DND-41 (cell line): Measurements from ENCODE around the gene MAN1A1.

Experiments used
- ATAC-seq: fragments of 200-7000 bp; cut with Tn5 transposase; 3 replicates; pipeline ENCODE4 v1.9.1; 2021; ENCODE audit warnings: low read depth; ENCODE audit not compliant: insufficient read depth
- DNase-seq: peaks from one replicate; pipeline ENCODE4 v3.0.0-alpha.2; 2020
- H2AFZ ChIP-seq: 2 replicates; pipeline ENCODE4 v1.6.0; 2012; ENCODE audit warnings: low read depth, low read length
- H3K27ac ChIP-seq: 2 replicates; pipeline ENCODE4 v1.5.1; 2012; ENCODE audit warnings: low read length, inconsistent platforms
- H3K27me3 ChIP-seq: fragments of 200-600 bp; sonication (generic); 2 replicates; pipeline ENCODE4 v1.6.0; 2012; ENCODE audit warnings: low read length, mild to moderate bottlenecking, inconsistent platforms; ENCODE audit not compliant: insufficient read depth, poor library complexity
- H3K36me3 ChIP-seq: 2 replicates; pipeline ENCODE4 v1.5.1; 2012; ENCODE audit warnings: low read length, inconsistent platforms; ENCODE audit not compliant: insufficient read depth
- H3K4me1 ChIP-seq: 2 replicates; pipeline ENCODE4 v1.5.1; 2012; ENCODE audit warnings: mild to moderate bottlenecking, low read length; ENCODE audit not compliant: insufficient read depth
- H3K4me2 ChIP-seq: 2 replicates; pipeline ENCODE4 v1.6.0; 2012; ENCODE audit warnings: mild to moderate bottlenecking, moderate library complexity, low read length, inconsistent platforms; ENCODE audit not compliant: insufficient read depth
- H3K4me3 ChIP-seq, 2 experiments: fragments of 200-600 bp in 1 of 2; shearing (Covaris generic) in 1 of 2; 2 replicates each; pipeline ENCODE4 v1.5.1; 2012 to 2016; ENCODE audit warnings: inconsistent platforms in 2 of 2, low read length in 2 of 2, mild to moderate bottlenecking in 2 of 2, low read depth in 1 of 2, moderate library complexity in 1 of 2
- H3K79me2 ChIP-seq: 2 replicates; pipeline ENCODE4 v1.6.0; 2012; ENCODE audit warnings: low read length, inconsistent platforms; ENCODE audit not compliant: insufficient read depth
- H3K9ac ChIP-seq: 2 replicates; pipeline ENCODE4 v1.6.0; 2012; ENCODE audit warnings: low read depth, mild to moderate bottlenecking, inconsistent platforms, low read length, moderate library complexity
- H3K9me3 ChIP-seq: 2 replicates; pipeline ENCODE4 v1.5.1; 2012; ENCODE audit warnings: low read length, moderate library complexity, mild to moderate bottlenecking, inconsistent platforms; ENCODE audit not compliant: insufficient read depth, severe bottlenecking
- H4K20me1 ChIP-seq: 2 replicates; pipeline ENCODE4 v1.6.0; 2012; ENCODE audit warnings: low read length; ENCODE audit not compliant: insufficient read depth
- EZH2 ChIP-seq: IDR thresholded peaks from 3 replicates; pipeline ENCODE4 v1.6.1; 2012; ENCODE audit warnings: borderline replicate concordance, low read depth, mild to moderate bottlenecking, moderate library complexity, low read length, inconsistent platforms; ENCODE audit not compliant: severe bottlenecking
- TF ChIP-seq, protein P1 (sequence below): IDR thresholded peaks from 2 replicates; pipeline ENCODE4 v1.5.1; 2012; ENCODE audit warnings: borderline replicate concordance, low read length, moderate library complexity, mild to moderate bottlenecking; ENCODE audit not compliant: poor library complexity, severe bottlenecking; ENCODE audit errors: extremely low read depth

Gene MAN1A1

GRCh38 chr6:119322715-119323350, 26.7 kb downstream of the MAN1A1 start:
- Histone ChIP-seq H3K79me2 (peaks cover 27% of the 10 kb centered on the region; the same call in 1 of the 2 replicates), H3K4me1 (peaks cover 29% of the 10 kb centered on the region), H3K36me3 (no peaks in the 10 kb centered on the region; the same call in 1 of the 2 replicates), H3K4me2 (peak overlapping the region; percentile 38; the same call in 1 of the 2 replicates), H2AFZ (no peak overlapping the region), H3K9me3 (no peaks in the 10 kb centered on the region), H3K27ac (no peak overlapping the region), H4K20me1 (peaks cover 12% of the 10 kb centered on the region; the same call in 1 of the 2 replicates), H3K4me3 (no peak overlapping the region), H3K9ac (no peak overlapping the region), H3K27me3 (no peaks in the 10 kb centered on the region)
- DNase-seq (peak; percentile 60), ATAC-seq (peak; percentile 99)
- TF ChIP-seq EZH2, result no peak
- TF ChIP-seq, protein P1, sequence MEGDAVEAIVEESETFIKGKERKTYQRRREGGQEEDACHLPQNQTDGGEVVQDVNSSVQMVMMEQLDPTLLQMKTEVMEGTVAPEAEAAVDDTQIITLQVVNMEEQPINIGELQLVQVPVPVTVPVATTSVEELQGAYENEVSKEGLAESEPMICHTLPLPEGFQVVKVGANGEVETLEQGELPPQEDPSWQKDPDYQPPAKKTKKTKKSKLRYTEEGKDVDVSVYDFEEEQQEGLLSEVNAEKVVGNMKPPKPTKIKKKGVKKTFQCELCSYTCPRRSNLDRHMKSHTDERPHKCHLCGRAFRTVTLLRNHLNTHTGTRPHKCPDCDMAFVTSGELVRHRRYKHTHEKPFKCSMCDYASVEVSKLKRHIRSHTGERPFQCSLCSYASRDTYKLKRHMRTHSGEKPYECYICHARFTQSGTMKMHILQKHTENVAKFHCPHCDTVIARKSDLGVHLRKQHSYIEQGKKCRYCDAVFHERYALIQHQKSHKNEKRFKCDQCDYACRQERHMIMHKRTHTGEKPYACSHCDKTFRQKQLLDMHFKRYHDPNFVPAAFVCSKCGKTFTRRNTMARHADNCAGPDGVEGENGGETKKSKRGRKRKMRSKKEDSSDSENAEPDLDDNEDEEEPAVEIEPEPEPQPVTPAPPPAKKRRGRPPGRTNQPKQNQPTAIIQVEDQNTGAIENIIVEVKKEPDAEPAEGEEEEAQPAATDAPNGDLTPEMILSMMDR, result no peak

DNA sequence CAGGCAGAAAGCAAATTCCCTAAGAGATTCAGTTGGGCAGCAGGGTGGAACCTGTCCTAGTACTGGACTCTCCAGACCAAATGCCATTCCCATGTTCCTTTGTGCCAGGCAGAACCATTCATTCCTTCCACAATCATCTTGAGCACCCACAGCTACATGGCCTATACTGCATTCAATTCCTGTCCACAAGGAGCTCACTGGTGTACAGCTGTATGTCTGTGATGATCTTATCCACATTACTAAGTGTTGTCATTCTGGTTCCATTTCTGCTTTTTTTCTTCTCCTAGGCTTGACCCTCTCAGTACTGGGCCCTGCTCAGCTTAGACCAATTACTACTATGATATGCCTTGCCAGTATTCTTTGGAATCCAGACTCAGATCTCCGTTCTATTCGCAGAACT, 27.5 kb downstream of the MAN1A1 start:
- TF ChIP-seq, protein P1, result no peak
- no peak for TF ChIP-seq EZH2
- Histone ChIP-seq H3K9me3 (no peaks in the 10 kb centered on the region), H3K36me3 (no peaks in the 10 kb centered on the region; the same call in 1 of the 2 replicates), H4K20me1 (peaks cover 12% of the 10 kb centered on the region; the same call in 1 of the 2 replicates), H2AFZ (no peak overlapping the region), H3K9ac (no peak overlapping the region), H3K27me3 (no peaks in the 10 kb centered on the region), H3K79me2 (peaks cover 32% of the 10 kb centered on the region; the same call in 1 of the 2 replicates), H3K4me3 (no peak overlapping the region), H3K4me1 (peaks cover 33% of the 10 kb centered on the region), H3K4me2 (peak overlapping the region; percentile 7; the same call in 1 of the 2 replicates), H3K27ac (no peak overlapping the region)
- ATAC-seq (no peak), DNase-seq (no peak)

DNA sequence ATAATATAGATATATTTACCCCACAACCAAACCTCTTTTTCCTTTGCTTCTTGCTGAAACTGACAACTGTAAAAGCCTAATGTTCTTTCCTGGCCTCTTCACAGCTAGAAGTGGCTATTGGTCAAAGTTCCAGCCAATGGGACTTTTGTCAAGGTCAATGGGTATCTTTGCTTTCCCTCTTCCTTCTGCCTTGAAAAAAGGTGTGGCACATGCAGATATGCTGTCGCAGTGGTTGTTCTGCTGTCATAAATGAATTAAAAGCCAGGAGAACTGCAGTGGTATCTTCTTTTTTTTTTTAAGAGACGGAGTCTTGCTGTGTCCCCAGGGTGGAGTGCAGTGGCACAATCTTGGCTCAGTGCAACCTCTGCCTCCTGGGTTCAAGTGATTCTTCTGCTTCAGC, 29.9 kb downstream of the MAN1A1 start:
- H3K79me2 ChIP-seq, result peaks cover 25% of the 10 kb centered on the region; the same call in 1 of the 2 replicates
- no peaks in the 10 kb centered on the region for H3K36me3 ChIP-seq
- H3K4me2 ChIP-seq, result no peak overlapping the region
- no peak overlapping the region for H3K27ac ChIP-seq
- DNase-seq (no peak), ATAC-seq (no peak)
- peaks cover 5% of the 10 kb centered on the region; the same call in 1 of the 2 replicates for H4K20me1 ChIP-seq
- no peaks in the 10 kb centered on the region for H3K27me3 ChIP-seq
- H3K4me3 ChIP-seq, result no peak overlapping the region
- no peak overlapping the region for H2AFZ ChIP-seq
- no peak for TF ChIP-seq EZH2
- TF ChIP-seq, protein P1, result no peak
- no peaks in the 10 kb centered on the region for H3K9me3 ChIP-seq
- H3K9ac ChIP-seq, result no peak overlapping the region
- peaks cover 53% of the 10 kb centered on the region for H3K4me1 ChIP-seq
